CD4-positive, alpha-beta T cell treated with Interleukin-17A for 1 hour (primary cell): ENCODE results near the gene CFAP45.

ENCODE experiments used
- DNase-seq: peaks from one replicate; pipeline ENCODE4 v3.0.0-alpha.2; 2020

Gene CFAP45

DNA sequence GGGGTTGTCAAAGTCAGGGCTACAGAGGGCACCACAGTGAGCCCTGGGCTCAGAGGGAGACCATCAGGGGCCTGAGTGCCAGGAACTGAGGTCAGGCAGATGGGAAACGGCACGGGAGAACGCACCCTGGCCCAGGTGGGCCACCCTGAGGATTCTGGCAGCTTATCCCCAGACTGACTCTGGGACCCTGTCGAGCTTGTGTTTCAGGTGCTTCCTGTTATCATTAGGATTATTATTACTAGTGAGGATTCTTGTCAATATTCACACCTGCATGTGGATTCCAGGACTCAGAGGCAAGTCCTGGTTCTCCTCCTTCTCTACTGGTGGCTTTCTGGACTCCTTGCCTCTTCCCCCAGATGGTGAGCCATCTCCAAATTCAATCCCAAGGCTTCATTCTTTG is 52.7 kb downstream of the CFAP45 start:
- DNase-seq = no peak

GRCh38 chr1:159845751-159846629 is 54.0 kb downstream of the CFAP45 start:
- no peak for DNase-seq

DNA sequence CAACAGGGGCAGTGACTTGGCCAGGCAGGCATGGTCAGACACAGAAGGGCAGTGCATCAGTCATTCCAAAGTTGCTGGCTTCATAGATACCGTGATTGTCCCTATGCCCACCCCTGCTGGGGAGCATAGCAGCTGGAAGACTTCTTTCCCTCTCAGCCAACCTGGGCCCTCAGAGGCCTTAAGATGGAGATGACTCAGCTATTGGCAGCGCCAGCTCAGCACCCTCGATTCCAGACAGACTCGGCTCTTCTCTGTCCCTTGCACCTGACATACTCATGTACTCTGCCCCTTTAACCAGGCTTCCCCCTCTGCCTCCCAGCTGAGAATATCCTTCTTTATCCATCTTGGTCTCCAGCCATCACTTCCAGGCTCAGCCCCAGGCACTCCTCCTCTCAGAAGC is 56.5 kb downstream of the CFAP45 start:
- no peak for DNase-seq

- no peak for DNase-seq
Observed at GRCh38 chr1:159841749-159842148, 58.2 kb downstream of the CFAP45 start.

DNA sequence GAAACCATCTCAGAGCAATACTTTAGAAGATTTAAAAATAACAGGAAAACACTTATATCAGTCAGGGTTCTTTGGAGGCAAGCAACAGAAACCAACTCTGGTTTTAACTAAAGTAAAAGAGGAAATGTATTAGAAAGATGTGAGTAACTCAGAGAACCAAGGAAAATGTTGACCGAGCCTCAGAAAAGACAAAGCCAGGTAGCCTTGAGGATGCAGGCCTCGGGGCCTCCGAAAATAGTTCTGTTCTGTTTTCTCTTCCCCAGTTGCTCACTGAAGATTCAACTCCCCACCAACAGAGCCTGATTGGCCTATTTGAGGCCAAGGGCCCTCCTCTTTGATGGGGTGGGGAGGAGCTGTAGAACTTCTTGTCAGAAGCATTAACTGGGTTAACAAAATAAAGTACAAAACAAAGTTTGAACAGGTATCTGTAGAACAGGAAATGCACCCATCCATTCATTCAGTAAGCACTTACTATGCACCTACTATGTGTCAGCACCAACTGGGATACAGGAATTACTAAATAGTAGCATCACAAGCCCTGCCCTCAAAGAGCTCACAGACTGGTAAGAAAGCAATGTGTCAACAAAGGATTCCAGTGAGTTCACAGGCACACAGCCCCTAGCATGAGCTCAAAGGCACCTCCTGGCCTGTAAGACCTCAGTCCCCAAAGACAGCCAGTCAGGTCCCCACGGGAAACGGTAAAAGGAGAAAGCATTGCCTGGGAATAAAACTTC is 60.7 kb downstream of the CFAP45 start:
- no peak for DNase-seq

DNA sequence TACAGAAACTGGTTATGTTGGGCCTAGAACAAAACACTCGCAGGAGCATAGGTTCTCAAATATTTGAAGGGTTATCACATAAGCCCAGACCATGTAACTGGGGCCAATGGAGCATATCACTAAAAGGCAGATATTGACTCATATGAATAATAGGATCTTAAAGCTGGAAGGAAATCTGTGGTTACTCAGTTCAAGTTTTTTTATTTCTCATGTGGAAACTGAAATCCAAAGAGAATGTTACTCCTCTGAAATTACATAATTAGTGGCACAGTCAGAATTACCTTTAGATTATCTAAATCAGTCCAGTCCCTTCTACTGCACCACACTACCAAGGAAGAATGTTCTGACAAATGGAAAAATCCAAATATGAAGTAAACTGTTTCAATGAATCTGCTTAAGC is 61.2 kb downstream of the CFAP45 start:
- no peak for DNase-seq

GRCh38 chr1:159835862-159836525 is 64.0 kb downstream of the CFAP45 start:
- DNase-seq = no peak

DNA sequence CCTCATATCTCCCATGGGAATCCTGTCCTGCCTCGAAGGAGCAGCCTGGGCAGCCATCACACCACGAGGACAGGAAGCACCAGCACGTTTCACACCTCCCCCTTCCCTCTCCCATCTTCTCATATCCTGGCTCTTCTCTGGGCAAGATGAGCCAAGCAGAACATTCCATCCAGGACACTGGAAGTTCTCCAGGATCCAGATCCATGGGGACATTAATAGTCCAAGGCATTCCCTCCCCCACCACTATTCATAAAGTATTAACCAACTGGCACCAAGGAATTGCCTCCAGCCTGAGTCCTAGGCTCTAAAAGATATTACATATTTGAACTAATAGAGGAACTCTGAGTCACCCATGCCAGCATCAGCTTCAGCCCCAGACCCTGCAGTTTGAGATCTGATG is 64.6 kb downstream of the CFAP45 start:
- no peak for DNase-seq

DNA sequence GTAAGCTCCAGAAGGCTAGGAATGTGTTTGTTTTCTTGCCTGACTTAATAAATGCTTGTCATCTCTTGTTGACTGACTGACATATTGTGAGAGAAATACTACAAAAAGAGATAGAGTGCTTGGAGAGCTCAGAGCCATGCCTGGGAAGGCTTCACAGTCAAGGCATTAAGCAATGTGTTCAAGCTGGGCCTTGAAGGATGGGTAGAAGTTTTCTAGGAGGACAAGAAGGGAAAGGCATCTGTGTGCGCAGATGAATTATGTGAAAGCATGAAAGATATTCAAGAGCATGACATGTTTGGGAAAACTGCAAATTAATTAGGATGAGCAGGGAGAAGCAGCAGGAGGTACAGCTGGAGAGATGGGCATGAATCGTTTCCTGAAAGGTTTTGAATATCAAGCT is 67.7 kb downstream of the CFAP45 start:
- DNase-seq = no peak

DNA sequence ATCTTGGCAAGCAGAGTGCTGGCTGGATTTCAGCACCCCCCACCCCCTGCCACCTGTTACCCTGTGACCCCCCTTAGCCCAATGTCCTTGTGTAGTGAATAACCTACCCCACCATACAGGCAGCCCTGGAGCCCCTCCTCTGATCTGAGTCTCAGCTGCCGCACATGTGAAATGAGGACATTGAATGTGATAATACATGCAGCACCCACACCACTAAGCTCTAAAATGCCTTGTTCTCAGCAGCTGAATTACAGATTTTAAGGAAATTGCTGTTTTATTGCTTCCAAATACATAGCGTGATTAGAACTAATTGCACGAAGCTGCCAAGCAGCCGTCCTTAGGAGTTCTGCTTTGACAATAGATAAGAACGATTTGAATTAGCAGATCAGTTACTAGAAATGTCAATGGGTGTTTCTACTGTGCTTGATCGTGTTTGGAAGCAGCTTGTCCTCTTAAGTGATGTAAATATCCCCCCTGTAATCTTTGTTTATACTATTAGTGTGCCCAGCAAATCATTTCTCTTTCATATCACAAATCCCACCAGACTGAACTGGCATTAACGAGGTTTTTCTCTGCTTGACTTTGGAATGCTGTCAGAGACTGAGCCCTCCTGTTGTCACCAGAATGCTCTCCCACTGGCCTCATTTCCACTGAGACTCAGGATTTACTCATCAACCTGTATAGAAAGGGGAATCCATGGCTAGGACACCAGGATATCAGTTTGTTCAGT is 68.4 kb downstream of the CFAP45 start:
- DNase-seq = no peak

- DNase-seq = no peak
Observed at GRCh38 chr1:159830722-159831121, 69.2 kb downstream of the CFAP45 start.

DNA sequence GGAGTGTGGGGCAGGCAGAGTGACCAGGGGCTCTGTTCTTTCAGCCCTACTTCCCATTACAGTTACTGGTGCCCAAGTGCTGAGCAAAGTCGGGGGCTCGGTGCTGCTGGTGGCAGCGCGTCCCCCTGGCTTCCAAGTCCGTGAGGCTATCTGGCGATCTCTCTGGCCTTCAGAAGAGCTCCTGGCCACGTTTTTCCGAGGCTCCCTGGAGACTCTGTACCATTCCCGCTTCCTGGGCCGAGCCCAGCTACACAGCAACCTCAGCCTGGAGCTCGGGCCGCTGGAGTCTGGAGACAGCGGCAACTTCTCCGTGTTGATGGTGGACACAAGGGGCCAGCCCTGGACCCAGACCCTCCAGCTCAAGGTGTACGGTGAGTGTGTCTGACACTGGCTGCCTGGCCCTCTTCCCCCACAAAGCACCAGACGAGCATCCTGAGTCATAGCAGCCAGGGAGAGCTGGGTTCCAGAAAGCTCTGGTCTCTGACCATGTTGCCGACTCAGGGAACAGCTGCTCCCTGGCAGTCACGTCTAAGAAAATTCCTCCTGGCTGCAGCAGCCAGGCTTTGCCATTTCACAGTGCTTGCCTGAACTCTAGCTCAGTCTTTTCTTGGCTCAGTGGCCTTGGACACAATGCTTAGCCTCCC is 70.0 kb downstream of the CFAP45 start:
- no peak for DNase-seq

DNA sequence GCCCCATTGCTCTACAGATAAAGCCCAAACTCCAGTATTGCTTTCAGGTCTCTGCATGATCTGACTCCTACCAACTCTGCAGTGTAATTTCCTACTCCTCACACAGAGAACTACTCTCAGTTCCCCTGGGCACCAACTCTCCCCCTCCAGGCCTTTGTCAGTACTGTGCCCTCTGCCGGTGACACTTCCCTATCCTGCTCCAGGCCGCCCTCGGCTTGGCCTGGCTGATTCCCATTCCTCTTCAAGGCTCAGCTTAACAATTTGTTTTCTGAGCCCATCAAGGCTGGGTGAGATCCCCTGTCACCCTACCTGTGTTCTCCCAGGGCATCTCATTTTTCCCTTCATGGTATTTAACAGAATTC is 70.7 kb downstream of the CFAP45 start:
- peak; percentile 5 for DNase-seq

DNA sequence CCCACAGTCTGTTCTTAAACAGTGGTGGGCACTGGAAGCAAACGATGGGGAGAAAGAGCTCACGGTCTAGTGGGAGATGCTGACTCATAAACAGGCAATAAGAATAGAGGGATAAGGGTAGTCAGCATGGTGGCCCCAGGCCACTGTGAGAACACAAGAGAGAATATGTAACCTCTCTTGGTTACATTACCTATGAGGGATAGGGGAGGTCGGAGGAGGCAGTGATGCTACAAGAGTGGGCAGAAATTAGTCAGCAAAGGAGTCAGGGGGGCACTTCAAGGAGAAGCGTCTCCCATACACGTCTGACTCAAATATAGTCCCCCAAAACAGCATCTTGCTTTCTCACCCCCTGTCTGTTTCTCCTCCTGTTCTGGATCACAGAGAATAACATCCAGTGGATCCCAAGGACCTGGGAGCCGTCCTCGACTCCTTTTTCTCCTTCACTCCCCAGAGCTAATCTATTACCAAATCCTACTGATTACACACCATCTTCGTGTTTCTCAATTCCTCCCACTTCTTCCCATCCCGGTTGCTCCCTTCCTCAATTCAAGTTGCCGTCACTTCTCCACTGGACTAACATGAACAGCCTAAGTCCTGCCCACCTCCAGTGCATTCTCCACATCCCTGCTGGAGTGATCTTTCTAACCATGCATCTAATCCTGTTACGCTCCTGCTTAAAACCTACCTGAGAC is 71.2 kb downstream of the CFAP45 start:
- DNase-seq = no peak

DNA sequence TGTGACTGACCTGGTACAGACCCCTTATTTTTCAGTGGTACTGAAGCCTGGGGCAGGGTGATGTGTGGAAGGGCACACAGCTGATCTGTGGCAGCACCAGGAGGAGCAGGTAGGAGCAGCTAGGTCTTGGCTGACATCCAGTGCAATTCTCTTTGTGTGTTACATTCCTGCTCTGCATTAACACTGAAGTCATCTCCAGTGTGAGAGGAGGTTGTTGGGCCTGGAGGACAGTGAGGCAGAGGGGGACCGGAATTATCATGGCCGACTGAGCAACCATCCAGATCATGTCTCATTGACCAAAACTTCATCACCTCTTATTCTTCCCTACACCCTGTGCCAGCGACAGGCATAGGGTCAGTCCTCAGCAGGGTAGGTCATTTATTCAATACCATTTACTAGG is 71.8 kb downstream of the CFAP45 start:
- DNase-seq = no peak

DNA sequence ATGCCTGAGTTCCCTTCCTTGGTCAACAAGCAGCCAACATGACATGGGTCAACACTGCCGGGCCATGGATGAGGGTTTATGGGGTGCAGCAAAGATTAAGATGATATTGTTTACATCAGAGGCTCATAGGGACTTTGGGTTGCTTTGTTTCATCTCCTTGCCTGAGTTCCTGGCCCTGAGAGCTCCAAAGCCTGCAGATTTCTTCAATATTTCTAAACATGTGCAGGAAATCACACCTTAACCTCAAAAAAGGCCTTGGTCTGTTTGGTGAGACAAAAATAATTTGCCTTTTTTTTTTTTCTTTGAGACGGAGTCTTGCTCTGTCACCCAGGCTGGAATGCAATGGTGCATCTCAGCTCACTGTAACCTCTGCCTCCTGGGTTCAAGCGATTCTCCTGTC is 72.4 kb downstream of the CFAP45 start:
- peak; percentile 58 for DNase-seq

- peak; percentile 14 for DNase-seq
Observed at GRCh38 chr1:159827102-159827490, 72.9 kb downstream of the CFAP45 start.

DNA sequence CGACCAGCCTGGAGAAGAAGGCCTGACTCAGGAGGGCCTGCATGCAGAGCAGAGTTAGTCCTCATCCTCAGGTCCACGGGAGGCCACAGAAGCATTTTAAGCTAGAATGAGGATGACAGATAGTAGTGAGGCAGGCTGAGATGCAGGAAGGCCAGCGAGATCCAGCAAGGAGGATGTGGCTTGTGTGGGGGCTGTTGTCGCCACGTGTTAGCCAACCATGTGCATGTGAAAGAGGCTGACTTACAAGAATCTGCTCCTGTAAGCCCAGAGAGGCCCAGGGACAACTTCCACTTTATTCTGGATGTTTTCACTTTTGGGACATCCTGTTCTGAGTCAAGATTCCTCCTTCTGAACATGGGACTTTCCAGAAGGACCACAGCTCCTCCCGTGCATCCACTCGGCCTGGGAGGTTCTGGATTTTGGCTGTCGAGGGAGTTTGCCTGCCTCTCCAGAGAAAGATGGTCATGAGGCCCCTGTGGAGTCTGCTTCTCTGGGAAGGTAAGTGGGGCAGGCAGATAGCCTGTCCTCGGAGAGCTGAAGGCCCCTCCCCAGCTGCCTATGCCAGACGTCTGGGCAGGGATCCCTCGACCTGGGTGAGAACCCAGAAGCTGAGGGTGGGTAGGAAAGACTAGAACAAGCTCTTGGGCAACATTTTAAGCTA is 73.4 kb downstream of the CFAP45 start, which contains the start of gene SLAMF8:
Gene SLAMF8 (plus strand): TSS at position 433 of the 661 bp plus-strand sequence. CDS start 26 bp downstream, at position 459.
- peak; percentile 66 for DNase-seq

GRCh38 chr1:159825564-159825963 is 74.4 kb downstream of the CFAP45 start:
- DNase-seq = no peak

DNA sequence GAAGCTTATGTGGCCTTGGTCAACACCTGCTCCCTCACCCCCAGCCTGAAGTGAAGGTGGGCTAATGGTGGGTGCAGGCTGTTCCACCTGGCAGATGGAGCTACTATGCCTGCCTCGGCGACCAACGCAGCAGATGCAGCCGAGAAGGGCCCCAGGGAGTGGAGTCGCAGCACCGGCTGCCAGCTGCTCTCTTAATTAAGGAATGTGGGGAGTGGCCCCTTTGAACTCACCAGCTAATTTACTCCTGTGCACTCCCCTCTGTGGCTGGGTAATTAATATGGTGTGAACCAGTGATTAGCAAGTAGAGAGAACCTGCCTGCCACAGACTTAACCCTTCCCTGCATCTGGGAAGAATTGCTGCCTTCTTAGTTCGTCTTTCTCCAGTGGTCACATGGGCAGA is 76.6 kb downstream of the CFAP45 start:
- no peak for DNase-seq
